Measurements from ENCODE around the gene C5orf15. TPM values are rescaled to one million over a fixed set of nuclear protein-coding genes. Genes with fewer than 3 reads are reported as not detected.

The C5orf15 gene
- polyA plus RNA-seq, 1 of the 3 experiments (the other 2 are of a cell fraction) = 81.0 TPM

- no peak for TF ChIP-seq GABPA (IDR thresholded peaks at IDR 0.05; ENCODE audit: low read depth)
Measured at GRCh38 chr5:133994297-133994989, 26.0 kb upstream of the C5orf15 start (continued).

- ChIA-PET CTCF (interaction anchor here (0.6 to 8.0 kb wide), 8 partner anchors 9 to 910 kb away, joined by 3 to 62 read pairs (median 4); no protein-coding TSS in a partner anchor), POLR2A (no interaction called here)
- peak overlapping the region in 1 of 2 experiments; percentile 58; a peak in 1 of 4 replicates for H3K27ac ChIP-seq (ENCODE audit: low read depth in 2 of 2, low read length in 1 of 2)
- peaks cover 23 to 33% of the 10 kb centered on the region in 2 experiments for H3K36me3 ChIP-seq (replicated peaks in 1 of 2; ENCODE audit: control insufficient read depth in 1 of 2, insufficient read depth in 2 of 2, low read length in 1 of 2)
- H3K9ac ChIP-seq = no peak overlapping the region
- peak overlapping the region; percentile 42 for H3K4me2 ChIP-seq
- no peak for TF ChIP-seq NRF1 (IDR thresholded peaks at IDR 0.05; ENCODE audit: low read depth, low read length)
- peak; percentile 66 for TF ChIP-seq NFIC (IDR thresholded peaks at IDR 0.05; ENCODE audit: borderline replicate concordance)
- TF ChIP-seq, protein P1, sequence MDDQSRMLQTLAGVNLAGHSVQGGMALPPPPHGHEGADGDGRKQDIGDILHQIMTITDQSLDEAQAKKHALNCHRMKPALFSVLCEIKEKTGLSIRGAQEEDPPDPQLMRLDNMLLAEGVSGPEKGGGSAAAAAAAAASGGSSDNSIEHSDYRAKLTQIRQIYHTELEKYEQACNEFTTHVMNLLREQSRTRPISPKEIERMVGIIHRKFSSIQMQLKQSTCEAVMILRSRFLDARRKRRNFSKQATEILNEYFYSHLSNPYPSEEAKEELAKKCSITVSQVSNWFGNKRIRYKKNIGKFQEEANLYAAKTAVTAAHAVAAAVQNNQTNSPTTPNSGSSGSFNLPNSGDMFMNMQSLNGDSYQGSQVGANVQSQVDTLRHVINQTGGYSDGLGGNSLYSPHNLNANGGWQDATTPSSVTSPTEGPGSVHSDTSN (IDR thresholded peaks at IDR 0.05) = peak; percentile 59
- TF ChIP-seq JUND (IDR thresholded peaks at IDR 0.05) = peak; percentile 27; the same call in 1 of the 2 replicates
- TF ChIP-seq USF2 (IDR thresholded peaks at IDR 0.05; ENCODE audit: borderline replicate concordance, low read depth, low read length) = no peak
- no peak for TF ChIP-seq ELF1 (IDR thresholded peaks at IDR 0.05)
- no peak for TF ChIP-seq SIN3A (IDR thresholded peaks at IDR 0.05; ENCODE audit: borderline replicate concordance, low read depth, low read length)
- TF ChIP-seq RAD21 (IDR thresholded peaks at IDR 0.05; ENCODE audit: low read length) = no peak
- no peak for TF ChIP-seq FOXJ3 (CRISPR knock-in tag; IDR thresholded peaks at IDR 0.05)
- TF ChIP-seq TCF12 (IDR thresholded peaks at IDR 0.05) = peak; percentile 54; the same call in 1 of the 2 replicates
- peak; percentile 33; the same call in 1 of the 2 replicates for TF ChIP-seq TEAD4 (IDR thresholded peaks at IDR 0.05; ENCODE audit: borderline replicate concordance, insufficient read depth)
- no peak for TF ChIP-seq RCOR1 (IDR thresholded peaks at IDR 0.05; ENCODE audit: low read length)
- peaks cover 95% of the 10 kb centered on the region for H4K20me1 ChIP-seq (ENCODE audit: insufficient read depth)
- no peak for DNase-seq
- H3K27me3 ChIP-seq (ENCODE audit: insufficient read depth) = no peaks in the 10 kb centered on the region
- peaks cover 23% of the 10 kb centered on the region for H3F3A ChIP-seq (replicated peaks; ENCODE audit: insufficient read depth)
- no peaks in the 10 kb centered on the region for H3K9me3 ChIP-seq
- H3K9me2 ChIP-seq = no peaks in the 10 kb centered on the region
- no peak overlapping the region for H2AFZ ChIP-seq (ENCODE audit: low read depth)
- H3K4me1 ChIP-seq (ENCODE audit: control insufficient read depth in 1 of 2, insufficient read depth in 2 of 2, low read depth in 1 of 2, low read length in 1 of 2) = peaks cover 29 to 38% of the 10 kb centered on the region in 2 experiments; a peak in 2 of 4 replicates
- H3K79me2 ChIP-seq (ENCODE audit: insufficient read depth) = peaks cover 99% of the 10 kb centered on the region
- no peak overlapping the region for H3K4me3 ChIP-seq (ENCODE audit: low read depth in 2 of 2, low read length in 1 of 2)
- WGBS (ENCODE audit: low lambda C conversion rate) = 39% methylated on average over 2 of the region's 2 CpGs
Measured at GRCh38 chr5:133993185-133993936, 24.9 kb upstream of the C5orf15 start.

Measured in SK-N-SH (cell line).